Body of pancreas (tissue), 4 donors: ENCODE data around the gene PDE3A.

Source experiments
- POLR2A ChIP-seq, 3 donors: fragments of 450-650 bp; IDR thresholded peaks; one replicate each; pipeline ENCODE4 v1.6.1; 2016; ENCODE audit warnings: antibody characterized with exemption in 3 of 3, mild to moderate bottlenecking in 2 of 3
- TF ChIP-seq, protein P1 (sequence below), 7 experiments: fragments of 450-650 bp in 4 of 7; fragments of 200-600 bp in 3 of 7; sonication (generic) in 3 of 7; IDR thresholded peaks; one replicate each; pipeline ENCODE4 v1.5.1; 2016 to 2019; ENCODE audit warnings: antibody characterized with exemption in 7 of 7

DNA sequence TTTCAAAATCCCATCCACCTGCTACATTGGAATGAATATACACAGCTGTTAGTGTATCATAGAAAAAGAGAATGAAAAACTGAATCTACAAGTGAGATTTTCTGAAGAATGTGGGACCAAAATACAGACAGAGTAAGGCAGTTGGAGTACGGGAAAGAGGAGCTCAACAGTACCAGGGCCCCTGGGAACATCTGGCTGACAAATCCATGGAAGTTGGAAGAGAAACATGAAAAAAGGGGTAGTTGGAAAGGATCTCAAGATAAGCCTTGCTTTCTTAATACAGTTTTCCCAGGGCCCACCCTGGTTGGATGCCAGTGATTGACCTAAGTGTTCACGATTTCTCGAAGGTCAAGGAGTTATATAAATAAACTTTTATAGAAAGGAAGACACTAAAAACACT, 272.8 kb downstream of the PDE3A start:
- TF ChIP-seq, protein P1, sequence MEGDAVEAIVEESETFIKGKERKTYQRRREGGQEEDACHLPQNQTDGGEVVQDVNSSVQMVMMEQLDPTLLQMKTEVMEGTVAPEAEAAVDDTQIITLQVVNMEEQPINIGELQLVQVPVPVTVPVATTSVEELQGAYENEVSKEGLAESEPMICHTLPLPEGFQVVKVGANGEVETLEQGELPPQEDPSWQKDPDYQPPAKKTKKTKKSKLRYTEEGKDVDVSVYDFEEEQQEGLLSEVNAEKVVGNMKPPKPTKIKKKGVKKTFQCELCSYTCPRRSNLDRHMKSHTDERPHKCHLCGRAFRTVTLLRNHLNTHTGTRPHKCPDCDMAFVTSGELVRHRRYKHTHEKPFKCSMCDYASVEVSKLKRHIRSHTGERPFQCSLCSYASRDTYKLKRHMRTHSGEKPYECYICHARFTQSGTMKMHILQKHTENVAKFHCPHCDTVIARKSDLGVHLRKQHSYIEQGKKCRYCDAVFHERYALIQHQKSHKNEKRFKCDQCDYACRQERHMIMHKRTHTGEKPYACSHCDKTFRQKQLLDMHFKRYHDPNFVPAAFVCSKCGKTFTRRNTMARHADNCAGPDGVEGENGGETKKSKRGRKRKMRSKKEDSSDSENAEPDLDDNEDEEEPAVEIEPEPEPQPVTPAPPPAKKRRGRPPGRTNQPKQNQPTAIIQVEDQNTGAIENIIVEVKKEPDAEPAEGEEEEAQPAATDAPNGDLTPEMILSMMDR (IDR thresholded peaks at IDR 0.05) = no peak
- no peak for TF ChIP-seq POLR2A (IDR thresholded peaks at IDR 0.05)
